T-helper 17 cell (primary cell): ENCODE data around the gene ZNF689. TPM values are rescaled to one million over a fixed set of nuclear protein-coding genes. Genes with fewer than 3 reads are reported as not detected.
"Not testable (repeated sequence)": the region's sequence is repeated elsewhere in the genome, so short reads cannot be mapped to it uniquely, and the experiment has no call there.

Experiments used
- ATAC-seq: fragments of 150-1000 bp; cut with Tn5 transposase; 2 replicates; pipeline ENCODE4 v1.10.0; 2021; ENCODE audit warnings: mild to moderate bottlenecking, moderate library complexity
- DNase-seq, 3 donors: peaks; one replicate each; pipeline versions ENCODE4 v3.0.0 to v3.0.0-alpha.2; 2020 to 2021
- H3K9me3 ChIP-seq: one replicate; pipeline ENCODE4 v1.7.0; 2013; ENCODE audit warnings: low read length, mild to moderate bottlenecking; ENCODE audit not compliant: control insufficient read depth, poor library complexity, severe bottlenecking
- H3K27ac Mint-ChIP-seq: one replicate; pipeline ENCODE4 v1.8.0; 2022; ENCODE audit warnings: mild to moderate bottlenecking, moderate library complexity, mixed read lengths
- H3K27me3 Mint-ChIP-seq: one replicate; pipeline ENCODE4 v1.8.0; 2022; ENCODE audit warnings: mixed read lengths
- H3K36me3 Mint-ChIP-seq: one replicate; pipeline ENCODE4 v1.8.0; 2022; ENCODE audit warnings: low read depth, mixed read lengths
- H3K4me1 Mint-ChIP-seq: one replicate; pipeline ENCODE4 v1.8.0; 2022; ENCODE audit warnings: mild to moderate bottlenecking, mixed read lengths
- H3K4me3 Mint-ChIP-seq: one replicate; pipeline ENCODE4 v1.8.0; 2022; ENCODE audit warnings: mild to moderate bottlenecking, moderate library complexity, mixed read lengths
- total RNA-seq, 4 donors: library from RNA in 2 of 4; stranded (reverse) in 2 of 4; gene quantifications; one replicate each; pipeline ENCODE4 v1.2.3 and lab custom pipeline; 2022 to 2026

The ZNF689 gene
- total RNA-seq, 2 donors from 2014 or later: 8.3 to 14.4 TPM

DNA sequence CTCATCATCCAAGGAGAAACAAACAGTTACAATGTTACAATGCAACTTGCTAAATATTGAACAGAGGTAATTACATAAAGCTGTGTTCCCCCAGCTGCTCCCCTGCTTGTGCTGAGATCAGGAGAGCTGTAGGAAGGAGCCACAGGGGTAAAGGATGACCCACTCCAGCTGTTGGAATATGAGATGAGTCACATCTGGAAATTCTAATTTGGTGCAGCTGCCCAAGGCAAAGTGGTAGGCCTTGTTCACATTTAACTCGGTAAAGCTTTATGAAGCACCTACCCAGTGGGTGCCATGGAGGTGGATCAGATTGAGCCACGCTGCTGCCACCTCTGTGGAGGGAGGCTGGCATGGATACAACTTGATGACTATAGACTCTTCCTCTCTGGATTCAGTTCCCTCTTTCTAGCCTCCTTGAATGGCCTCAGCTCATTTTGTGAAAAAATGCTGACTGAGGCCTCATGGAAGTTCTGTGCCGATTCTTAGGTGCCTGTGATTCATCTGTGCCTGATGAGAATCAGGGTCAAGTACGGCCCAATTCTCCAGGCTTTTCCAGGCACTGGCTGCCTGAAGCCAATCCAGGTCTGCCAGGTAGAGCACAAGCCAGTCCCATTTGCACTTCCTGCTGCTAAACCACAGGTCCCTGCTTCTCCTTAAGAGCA is 7.4 kb downstream of the ZNF689 start:
- Mint-ChIP-seq H3K4me1 (peaks cover 8% of the 10 kb centered on the region), H3K4me3 (no peak overlapping the region), H3K27me3 (no peaks in the 10 kb centered on the region), H3K27ac (no peak overlapping the region), H3K36me3 (peaks cover 7% of the 10 kb centered on the region)
- no peaks in the 10 kb centered on the region for H3K9me3 ChIP-seq
- DNase-seq (no peak), ATAC-seq (no peak)

DNA sequence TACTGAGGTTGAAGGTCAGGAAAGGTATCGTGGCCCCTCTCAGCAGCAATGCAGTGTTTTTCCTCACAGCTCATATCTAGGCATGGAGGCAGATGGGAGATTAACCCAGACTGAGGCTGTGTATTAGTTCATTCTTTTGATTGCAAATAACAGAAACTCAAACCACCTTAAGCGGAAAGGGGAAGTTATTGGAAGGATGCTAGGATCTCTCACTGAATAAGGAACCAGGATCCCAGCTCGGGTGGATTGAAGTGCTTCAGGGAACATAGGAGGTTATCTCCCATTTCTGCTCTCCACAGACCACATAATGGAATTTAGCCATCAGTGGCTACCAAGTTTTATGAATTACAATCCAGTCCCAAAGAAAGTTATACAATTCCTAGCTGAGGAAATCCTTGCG is 8.2 kb downstream of the ZNF689 start:
- no peak overlapping the region for H3K4me3 Mint-ChIP-seq
- no peak overlapping the region for H3K27ac Mint-ChIP-seq
- H3K27me3 Mint-ChIP-seq: no peaks in the 10 kb centered on the region
- H3K36me3 Mint-ChIP-seq: peaks cover 7% of the 10 kb centered on the region
- peaks cover 7% of the 10 kb centered on the region for H3K4me1 Mint-ChIP-seq
- DNase-seq (no peak), ATAC-seq (no peak)
- H3K9me3 ChIP-seq: no peaks in the 10 kb centered on the region

DNA sequence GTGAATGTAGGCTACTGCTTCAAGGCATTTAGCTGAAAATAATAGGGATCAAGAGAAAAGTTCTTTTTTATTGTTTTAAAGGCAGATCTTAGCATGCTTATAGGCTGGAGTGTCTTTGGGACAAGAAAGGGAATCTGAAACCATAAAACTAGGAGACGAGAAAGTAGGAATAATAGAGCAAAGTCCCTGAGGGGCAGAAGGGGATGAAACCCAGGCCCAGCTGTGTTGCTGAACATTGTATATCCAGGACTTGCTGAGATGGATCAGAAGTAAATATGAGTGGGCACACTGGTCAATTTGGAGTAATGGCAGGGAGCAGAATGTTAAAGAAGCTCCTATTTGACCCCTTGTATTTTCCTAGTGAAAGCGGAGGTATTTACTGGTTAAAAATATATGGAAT is 9.3 kb downstream of the ZNF689 start:
- H3K27ac Mint-ChIP-seq: no peak overlapping the region
- H3K36me3 Mint-ChIP-seq: peaks cover 7% of the 10 kb centered on the region
- H3K9me3 ChIP-seq: no peaks in the 10 kb centered on the region
- no peak overlapping the region for H3K4me3 Mint-ChIP-seq
- H3K4me1 Mint-ChIP-seq: peaks cover 7% of the 10 kb centered on the region
- no peaks in the 10 kb centered on the region for H3K27me3 Mint-ChIP-seq
- DNase-seq (no peak), ATAC-seq (no peak)

DNA sequence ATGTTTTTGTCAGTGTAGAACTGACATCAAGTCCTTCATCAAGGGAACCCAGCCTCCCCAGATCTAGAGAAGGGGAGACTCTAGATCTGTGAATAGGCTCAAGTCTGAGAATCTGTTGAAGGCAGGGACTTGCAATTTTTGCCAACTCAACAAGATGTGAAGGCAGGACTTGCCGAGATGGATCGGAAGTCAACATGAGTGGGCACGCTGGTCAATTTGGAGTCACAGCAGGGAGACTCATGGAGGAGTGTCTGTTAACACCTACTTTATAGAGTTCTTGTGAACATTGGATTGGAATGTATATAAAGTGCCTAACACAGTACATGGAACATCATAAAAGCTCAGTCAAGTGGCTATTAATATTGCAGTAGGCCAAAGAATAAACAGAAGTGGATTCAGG is 10.0 kb downstream of the ZNF689 start:
- peaks cover 7% of the 10 kb centered on the region for H3K4me1 Mint-ChIP-seq

GRCh38 chr16:30592871-30593270 is 17.3 kb downstream of the ZNF689 start:
- ATAC-seq: no peak
- Mint-ChIP-seq H3K36me3 (peaks cover 4% of the 10 kb centered on the region), H3K27me3 (no peaks in the 10 kb centered on the region), H3K4me3 (no peak overlapping the region), H3K27ac (no peak overlapping the region), H3K4me1 (no peaks in the 10 kb centered on the region)
- no peaks in the 10 kb centered on the region for H3K9me3 ChIP-seq
- DNase-seq: no peak

More for the DNA sequence above, 10.0 kb downstream of the ZNF689 start:
- H3K9me3 ChIP-seq: no peaks in the 10 kb centered on the region
- Mint-ChIP-seq H3K27me3 (no peaks in the 10 kb centered on the region), H3K4me3 (no peak overlapping the region), H3K27ac (no peak overlapping the region), H3K36me3 (peaks cover 7% of the 10 kb centered on the region)
- ATAC-seq (no peak), DNase-seq (no peak)

GRCh38 chr16:30590869-30591268 is 19.3 kb downstream of the ZNF689 start:
- not testable (repeated sequence) for H3K9me3 ChIP-seq, H3K27me3 Mint-ChIP-seq, ATAC-seq, H3K27ac Mint-ChIP-seq, H3K4me3 Mint-ChIP-seq, H3K4me1 Mint-ChIP-seq, DNase-seq, H3K36me3 Mint-ChIP-seq

GRCh38 chr16:30589582-30589981 is 20.6 kb downstream of the ZNF689 start:
- not testable (repeated sequence) for H3K4me1 Mint-ChIP-seq, H3K27ac Mint-ChIP-seq, H3K36me3 Mint-ChIP-seq, H3K27me3 Mint-ChIP-seq, H3K4me3 Mint-ChIP-seq, DNase-seq, ATAC-seq, H3K9me3 ChIP-seq

- no peak for ATAC-seq
- Mint-ChIP-seq H3K4me3 (no peak overlapping the region), H3K27me3 (no peaks in the 10 kb centered on the region), H3K36me3 (peaks cover 4% of the 10 kb centered on the region), H3K4me1 (peaks cover 10% of the 10 kb centered on the region), H3K27ac (no peak overlapping the region)
- H3K9me3 ChIP-seq: no peaks in the 10 kb centered on the region
- no peak for DNase-seq
These were observed 21.5 kb downstream of the ZNF689 start for GRCh38 chr16:30588651-30589050.

- peak within 1 kb of the TSS; percentile 96 for H3K4me3 Mint-ChIP-seq
- H3K4me1 Mint-ChIP-seq: peaks cover 17% of the 10 kb centered on the region
- DNase-seq (peak; percentile 77 to 88 (median 88)), ATAC-seq (peak; percentile 99)
- peaks cover 5% of the 10 kb centered on the region for H3K36me3 Mint-ChIP-seq
- H3K27me3 Mint-ChIP-seq: no peaks in the 10 kb centered on the region
- H3K9me3 ChIP-seq: no peaks in the 10 kb centered on the region
- peak within 1 kb of the TSS; percentile 94 for H3K27ac Mint-ChIP-seq
These were observed 24.6 kb downstream of the ZNF689 start, which contains the start of gene ZNF785 for GRCh38 chr16:30585400-30586191. Gene ZNF785 (minus strand): TSS chr16:30585697. CDS start chr16:30585611, 86 bp downstream.

GRCh38 chr16:30585022-30585399 is 25.2 kb downstream of the ZNF689 start:
- Mint-ChIP-seq H3K27me3 (no peaks in the 10 kb centered on the region), H3K4me1 (peaks cover 17% of the 10 kb centered on the region), H3K4me3 (peak overlapping the region; percentile 96), H3K27ac (peak overlapping the region; percentile 94), H3K36me3 (peaks cover 5% of the 10 kb centered on the region)
- H3K9me3 ChIP-seq: no peaks in the 10 kb centered on the region
- DNase-seq (no peak), ATAC-seq (peak; percentile 3)

- no peak for ATAC-seq
- H3K36me3 Mint-ChIP-seq: peaks cover 5% of the 10 kb centered on the region
- no peaks in the 10 kb centered on the region for H3K27me3 Mint-ChIP-seq
- peaks cover 17% of the 10 kb centered on the region for H3K4me1 Mint-ChIP-seq
- DNase-seq: no peak
- no peaks in the 10 kb centered on the region for H3K9me3 ChIP-seq
- H3K4me3 Mint-ChIP-seq: no peak overlapping the region
- H3K27ac Mint-ChIP-seq: no peak overlapping the region
These were observed 27.4 kb downstream of the ZNF689 start for GRCh38 chr16:30582611-30583340.

GRCh38 chr16:30581457-30581856 is 28.7 kb downstream of the ZNF689 start:
- ATAC-seq: no peak
- H3K4me3 Mint-ChIP-seq: no peak overlapping the region
- peaks cover 5% of the 10 kb centered on the region for H3K36me3 Mint-ChIP-seq
- no peak for DNase-seq
- no peak overlapping the region for H3K27ac Mint-ChIP-seq
- H3K27me3 Mint-ChIP-seq: no peaks in the 10 kb centered on the region
- no peaks in the 10 kb centered on the region for H3K9me3 ChIP-seq
- peaks cover 17% of the 10 kb centered on the region for H3K4me1 Mint-ChIP-seq

DNA sequence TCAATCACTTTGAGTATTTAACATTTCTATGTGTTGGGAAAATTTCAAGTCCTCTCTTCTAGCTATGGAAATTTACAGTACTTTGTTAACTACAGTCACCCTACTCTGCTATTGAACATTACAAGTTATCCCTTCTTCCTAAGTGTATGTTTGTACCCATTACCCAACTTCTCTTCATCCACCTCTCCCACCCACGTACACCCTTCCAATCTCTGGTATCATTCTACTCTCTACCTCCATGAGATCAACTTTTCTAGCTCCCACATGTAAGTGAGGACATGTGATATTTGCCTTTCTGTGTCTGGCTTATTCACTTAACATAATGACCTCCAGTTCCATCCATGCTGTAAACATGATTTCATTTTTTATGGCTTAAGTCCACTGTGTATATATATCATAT is 35.5 kb downstream of the ZNF689 start:
- Mint-ChIP-seq H3K4me1 (peaks cover 18% of the 10 kb centered on the region), H3K36me3 (no peaks in the 10 kb centered on the region), H3K4me3 (no peak overlapping the region), H3K27me3 (no peaks in the 10 kb centered on the region), H3K27ac (no peak overlapping the region)
- DNase-seq (no peak), ATAC-seq (no peak)
- no peaks in the 10 kb centered on the region for H3K9me3 ChIP-seq
